IPS-NIHi11 (cell line): ENCODE data around the gene AACS.
"Not testable (repeated sequence)": the region's sequence is repeated elsewhere in the genome, so short reads cannot be mapped to it uniquely, and the experiment has no call there.

ENCODE experiments used
- DNase-seq: peaks from one replicate; pipeline ENCODE4 v3.0.0; 2012; ENCODE audit warnings: mixed read lengths, low spot score

The AACS gene

DNA sequence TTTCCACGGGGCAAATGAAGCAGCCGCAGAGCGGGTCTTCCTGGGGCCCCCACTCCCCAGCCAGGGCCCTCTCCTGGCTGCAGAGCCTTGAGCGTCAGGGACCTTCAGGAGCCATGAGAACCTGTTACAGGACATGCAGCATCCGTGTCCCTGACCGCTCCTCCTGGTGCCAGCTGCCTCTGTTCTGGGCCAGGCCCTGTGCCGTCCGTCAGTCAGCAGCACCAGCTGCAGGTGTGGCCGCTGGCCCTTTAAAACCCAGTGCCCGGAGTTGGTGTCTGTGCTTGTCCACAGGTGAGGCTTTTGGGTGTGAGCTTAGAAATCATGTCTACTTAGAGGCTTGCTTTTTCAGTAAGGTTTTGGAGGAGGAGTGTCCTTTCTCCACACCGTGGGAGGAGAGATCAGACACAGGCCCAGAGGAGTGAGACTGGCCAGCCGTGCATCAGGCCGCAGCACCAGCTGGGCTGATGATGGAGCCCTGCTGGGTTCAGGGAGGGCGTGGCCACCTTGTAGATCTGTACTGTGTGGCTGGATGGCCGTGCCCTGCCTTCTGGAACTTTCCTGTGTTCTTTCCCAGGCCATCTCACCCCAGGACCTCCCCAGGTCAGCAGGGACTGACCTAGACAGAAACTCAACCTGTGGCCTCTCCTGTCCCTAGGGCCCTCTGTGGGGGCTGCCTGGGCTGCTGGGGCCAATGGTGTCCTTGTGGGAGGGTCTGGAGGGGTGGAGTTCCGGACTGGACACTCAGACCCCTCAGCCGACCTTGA is 27.1 kb downstream of the AACS start:
- DNase-seq: no peak

DNA sequence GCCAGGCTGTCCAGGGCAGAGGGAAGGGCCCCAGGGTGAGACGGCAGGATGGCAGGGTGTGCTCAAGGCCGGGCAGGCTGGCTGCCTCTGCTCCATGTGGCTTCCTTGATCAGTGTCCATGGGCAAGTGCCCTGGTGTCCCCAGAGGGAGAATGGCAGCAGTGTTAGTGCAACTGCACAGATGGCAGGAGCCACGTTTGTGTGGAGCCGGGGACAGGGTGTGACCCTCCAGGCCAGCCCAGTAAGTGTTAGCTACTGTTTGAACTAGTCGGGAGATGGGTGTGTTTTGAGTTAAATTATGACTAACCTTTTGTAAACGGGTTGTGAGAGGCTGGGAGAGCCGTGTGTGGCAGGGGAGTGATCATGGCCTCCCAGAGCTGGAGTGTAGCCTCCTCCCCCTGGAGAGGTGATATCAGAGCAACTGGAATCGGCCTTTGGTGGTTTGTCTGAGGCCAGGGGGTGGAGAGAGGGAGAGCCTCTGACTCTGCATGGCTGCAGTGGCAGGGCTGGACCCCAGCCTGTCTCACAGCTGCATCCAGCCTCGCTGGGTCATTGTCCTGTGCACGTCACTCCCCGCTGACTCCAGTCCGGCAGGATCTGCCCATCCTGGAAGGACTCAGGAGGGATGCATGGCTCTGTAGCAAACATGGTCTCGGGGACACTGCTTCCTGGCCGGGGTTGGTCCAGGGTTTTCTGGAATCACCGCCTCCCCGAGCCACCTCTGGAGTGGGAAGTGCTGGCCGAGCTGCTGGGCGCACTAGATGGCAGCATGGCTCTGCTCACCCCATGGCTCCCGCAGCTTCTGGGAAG is 27.8 kb downstream of the AACS start:
- no peak for DNase-seq

DNA sequence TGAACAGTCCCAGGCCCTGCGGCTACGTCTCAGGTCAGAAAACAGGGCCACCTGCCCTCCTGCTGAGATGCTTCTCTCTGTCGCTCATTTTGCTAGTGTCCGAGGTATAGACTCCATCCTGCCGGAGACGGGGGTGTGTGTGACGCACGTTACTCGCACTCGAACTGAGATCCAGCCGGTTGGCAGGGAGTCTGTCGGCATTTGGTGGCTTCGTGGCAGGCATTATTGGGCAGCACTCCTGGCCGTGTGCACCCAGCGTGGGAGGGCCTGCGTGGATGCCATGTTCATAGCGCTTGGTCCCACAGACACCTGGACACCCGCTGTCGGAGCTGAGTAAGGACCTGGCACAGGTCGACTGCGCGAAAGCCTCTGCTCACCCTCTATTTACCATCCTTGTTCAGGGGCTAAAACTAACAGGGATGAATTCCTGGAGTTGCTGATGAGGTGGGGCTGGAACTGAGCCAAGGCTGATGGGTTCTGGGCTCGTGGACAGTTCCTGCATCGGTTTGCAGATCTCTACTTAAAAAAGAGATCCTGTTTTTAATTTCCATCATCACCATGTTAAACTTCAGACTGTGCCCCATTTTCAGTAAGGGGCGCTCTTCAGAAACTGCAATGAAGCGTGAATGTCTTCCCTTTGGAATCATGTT is 28.6 kb downstream of the AACS start:
- DNase-seq: no peak

DNA sequence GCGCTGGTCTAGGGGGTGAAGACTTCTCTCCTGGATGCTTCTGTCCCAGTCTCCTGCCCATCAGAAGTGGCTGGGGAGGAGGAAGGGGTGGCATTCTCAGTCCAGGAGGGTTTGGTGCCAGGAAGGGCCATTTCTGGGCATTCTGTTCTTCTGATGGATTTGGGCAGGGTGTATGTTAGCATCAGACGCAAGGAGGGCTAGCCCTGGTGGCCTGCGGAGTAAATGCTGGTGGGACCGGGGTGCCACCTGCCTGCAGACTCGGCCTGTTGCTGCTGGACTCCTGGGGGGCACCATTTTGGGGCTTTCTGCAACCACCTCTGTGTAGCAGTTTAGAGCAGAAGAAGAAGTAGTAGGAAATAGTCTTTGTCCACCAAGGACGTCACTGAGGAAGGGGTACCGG is 31.7 kb downstream of the AACS start:
- no peak for DNase-seq

DNA sequence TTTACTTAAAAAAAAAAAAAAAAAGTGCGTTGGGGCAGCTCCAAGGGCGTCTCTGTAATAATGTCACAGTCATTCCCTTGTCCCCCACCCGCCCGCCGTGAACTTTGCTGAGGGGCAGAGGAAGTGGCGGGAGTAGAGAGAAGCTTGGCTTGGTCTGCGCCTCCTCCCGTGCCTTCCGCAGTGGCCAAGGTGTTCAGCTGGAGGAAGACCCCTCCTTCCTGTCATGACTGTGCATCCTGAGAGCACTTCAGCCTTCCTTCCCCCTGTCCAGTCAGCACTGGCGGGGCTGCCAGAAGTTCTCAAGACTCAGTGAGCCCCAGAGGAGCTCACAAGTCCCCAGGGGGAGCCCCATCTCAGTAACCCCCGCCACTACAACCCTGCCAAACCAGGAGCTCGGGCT is 32.2 kb downstream of the AACS start:
- DNase-seq: no peak

DNA sequence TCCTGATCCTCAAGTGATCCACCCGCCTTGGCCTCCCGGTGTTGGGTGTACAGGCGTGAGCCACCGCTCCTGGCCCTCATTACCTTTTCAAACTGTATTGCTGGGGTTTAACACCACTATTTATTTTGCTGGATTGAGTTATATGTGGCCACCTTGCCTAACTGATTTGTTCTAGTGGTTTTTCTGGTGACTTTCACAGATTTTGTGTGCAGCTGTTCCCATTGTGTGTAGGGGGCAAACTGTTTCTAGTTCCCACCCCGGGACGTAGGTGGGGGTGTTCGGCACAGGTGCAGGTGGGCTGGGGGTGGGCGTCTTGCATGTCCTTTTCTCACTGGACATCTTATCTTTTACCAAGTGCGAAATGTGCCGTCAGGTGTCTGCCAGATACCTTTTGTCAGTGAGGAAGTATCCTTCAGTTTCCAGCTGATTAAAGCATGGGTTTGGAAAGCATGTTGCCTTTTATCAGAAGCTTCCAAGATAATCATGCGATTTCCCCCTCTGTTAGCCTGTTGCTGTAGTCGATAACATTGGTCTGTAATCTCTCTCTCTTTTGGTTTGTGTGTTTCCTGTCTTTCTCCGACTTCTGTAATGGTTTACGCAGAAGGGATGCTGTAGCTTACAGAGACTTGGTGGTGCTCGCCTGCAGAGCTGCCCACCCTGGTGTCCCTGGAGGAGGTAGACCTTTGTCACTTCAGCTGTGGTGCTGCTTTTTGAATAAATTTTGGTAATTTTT is 33.6 kb downstream of the AACS start:
- DNase-seq: no peak

DNA sequence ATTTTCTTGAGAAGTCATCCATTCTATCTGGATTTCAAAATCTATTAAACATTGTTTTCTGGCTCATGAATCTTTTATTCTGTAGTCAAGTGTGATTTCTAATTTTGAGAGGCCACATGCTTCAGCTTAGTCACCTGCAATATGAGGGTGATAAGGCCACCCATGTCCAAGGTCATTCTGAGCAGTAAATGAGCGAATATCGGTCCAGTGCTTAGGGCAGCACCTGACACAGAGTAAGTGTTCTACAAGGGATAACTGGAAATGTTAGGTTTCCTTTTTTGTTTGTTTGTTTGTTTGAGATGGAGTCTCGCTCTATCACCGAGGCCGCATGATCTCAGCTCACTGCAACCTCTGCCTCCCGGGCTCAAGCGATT is 34.2 kb downstream of the AACS start:
- DNase-seq: no peak

DNA sequence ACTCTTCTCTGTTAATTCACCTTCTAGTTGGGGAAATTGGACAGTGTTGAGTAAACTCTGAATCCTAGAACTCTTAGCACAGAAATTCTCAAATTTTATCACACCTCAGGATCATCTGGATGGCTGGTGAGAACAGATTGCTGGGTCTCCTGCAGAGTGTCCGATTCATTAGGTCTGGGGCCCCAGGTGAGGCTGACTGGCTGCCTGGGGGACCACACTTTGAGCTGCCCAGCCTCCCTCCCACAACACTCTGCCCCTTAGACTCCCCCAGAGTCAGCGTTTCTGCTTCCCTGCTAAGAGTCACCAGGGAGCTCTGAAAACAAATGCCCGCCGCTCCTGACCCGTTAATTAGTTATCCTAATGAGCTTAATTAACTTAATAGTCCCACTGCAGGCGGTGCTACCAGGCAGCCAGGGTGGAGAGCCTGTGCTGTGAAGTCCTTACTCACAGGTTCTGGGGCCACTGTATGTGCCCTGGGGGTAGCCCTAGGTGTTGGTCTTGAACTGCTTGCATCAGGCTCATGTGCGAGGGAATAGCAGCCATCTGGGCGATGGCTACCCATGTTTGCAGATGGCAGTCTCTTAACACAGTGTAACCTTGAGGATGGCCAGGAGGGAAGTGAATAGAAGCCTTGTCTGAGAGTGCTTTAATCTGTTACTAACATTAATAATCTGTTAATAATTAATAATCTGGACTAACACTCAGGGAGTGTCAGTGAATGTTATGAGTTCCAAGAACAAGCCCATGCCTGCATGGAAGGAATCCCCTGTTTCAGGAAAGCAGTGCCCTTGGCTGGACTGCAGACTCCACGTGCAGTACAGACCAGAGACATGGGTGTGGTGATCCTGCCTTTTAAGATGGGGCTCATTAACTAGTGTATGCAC is 35.6 kb downstream of the AACS start:
- no peak for DNase-seq

DNA sequence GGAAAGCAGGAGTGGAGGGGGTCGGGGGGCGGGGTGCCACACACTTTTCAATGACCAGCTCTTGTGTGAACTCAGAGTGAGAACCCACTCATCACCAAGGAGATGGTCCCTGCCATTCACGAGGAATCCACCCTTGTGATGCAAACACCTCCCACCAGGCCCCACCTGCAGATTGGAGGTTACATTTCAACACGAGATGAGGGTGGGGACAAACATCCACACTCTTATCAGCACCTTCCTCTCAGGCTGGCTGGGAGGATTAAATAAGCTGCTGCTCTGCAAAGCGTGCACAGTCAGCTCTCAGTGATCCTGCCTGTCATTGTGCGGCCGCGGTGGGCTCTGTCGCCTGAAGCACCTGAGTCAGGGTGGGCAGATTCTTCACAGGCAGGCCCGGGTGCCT is 39.7 kb downstream of the AACS start:
- no peak for DNase-seq

DNA sequence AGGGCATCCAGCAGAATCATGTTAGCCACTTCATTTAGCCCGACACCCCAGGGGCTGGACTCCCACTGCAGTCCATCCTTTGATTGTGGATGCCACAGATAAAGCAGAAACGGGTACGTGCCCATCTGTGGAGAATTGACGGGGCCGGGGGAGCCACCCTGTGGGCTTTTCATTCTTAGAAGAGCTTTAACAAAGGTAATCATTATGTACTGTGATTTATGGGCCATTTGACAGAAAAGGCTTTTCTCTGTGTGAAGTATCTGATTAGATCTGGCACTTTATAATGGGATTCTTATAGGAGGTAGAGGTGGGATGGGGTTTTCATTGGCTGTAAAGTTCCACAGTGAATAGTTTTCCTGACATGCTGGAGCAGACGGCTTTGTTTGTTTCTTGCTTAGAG is 40.4 kb downstream of the AACS start:
- DNase-seq: no peak

DNA sequence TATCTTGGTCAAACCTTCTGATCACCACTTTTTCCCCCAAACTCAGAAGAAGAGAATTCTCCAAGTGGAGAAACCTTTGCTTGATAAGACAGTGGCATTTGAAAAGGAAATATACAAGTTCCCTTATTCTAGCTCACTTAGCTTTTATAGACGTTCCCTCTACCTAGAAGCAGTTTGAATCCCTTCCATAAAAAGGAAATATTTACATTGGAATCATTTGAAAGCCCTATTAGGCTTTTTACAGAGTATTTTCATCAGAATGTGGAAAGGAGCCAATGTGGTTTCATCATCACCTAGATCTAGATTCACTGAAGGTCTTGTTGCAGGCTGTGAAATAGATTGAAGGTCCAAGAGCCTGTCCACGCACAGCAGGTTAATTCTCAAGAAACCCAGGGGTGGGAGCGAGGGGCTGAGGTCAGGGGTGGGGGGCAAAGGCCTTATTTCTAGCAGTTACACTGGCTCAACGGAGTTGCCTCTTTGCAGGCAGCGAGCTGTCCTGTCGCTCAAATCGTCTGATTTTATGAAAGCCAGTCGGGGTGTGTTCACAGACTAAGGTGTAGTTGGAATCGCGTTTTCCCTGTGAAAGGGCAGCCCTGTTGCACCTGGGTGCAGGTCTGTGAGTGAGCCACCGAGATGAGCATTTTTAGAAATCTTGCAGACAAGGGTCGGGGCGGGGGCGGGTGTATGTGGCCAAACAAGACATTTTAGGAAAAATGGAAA is 45.6 kb downstream of the AACS start:
- DNase-seq: no peak

DNA sequence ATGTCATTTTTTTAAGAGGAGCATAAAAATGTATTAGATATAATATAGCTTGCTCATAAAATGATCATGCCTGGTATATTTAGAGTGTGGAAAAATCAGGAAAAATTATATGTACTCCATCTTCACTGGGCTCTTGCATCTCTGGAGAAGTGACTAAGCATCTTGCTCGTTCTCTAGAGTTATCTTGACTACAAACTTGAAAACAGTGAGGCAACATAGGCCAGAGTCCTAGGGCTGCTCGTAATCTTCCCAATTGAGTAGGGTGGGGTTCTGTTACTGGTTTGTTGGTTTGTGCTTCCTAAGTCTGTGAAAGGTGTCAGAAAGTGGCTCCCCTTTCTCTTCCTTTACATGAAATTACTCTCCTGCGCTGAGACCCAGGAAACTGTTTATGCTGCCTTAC is 46.2 kb downstream of the AACS start:
- no peak for DNase-seq

DNA sequence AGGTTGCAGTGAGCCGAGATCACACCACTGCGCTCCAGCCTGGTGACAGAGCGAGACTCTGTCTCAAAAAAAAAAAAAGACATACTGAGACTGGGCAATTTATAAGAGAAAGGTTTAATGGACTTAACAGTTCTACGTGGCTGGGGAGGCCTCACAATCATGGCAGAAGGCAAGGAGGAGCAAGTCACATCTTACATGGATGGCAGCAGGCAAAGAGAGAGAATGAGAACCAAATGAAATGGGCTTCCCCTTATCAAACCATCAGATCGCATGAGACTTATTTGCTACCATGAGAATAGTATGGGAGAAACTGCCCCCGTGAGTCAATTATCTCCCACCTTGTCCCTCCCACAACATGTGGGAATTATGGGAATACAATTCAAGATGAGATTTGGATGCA is 47.4 kb downstream of the AACS start:
- not testable (repeated sequence) for DNase-seq

DNA sequence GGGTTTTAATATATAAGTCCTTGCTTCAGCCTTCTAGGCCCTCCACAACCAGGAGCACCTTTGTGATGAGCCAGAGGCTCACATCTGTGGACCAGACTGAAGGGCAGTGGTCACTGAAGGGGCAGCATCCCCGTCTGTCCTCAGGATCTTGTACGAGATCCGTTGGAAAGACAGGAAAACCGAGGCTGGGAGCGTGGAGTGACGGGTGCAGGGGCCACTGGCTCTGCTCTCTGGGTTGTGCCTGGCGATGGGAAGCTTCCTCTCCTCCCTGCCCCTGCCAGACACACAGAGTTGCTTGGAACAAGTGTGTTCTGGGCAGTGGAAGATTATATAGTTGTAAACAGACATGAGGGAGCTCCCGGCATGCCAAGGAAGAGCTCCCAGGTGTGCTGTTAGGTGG is 48.0 kb downstream of the AACS start:
- DNase-seq: no peak

DNA sequence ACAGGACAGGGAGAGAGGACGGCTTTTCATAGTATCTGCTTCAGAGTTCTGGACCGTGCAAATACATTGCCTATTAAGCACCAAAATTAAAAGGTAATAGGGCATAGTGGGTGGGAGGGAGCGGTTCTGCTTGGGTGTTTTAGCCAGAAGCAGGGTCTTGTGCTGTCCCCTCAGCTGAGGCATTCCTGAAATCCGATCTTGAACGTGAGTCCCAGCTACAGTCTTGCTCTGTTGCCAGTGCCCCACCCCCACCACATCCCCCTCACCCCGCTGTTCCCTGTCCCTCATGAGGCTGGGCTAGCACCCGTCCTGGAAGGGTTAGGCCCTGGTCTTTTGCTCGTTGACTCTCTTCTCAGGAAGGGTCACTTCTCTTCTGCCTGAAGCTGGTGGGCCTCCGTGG is 48.6 kb downstream of the AACS start:
- DNase-seq: no peak

DNA sequence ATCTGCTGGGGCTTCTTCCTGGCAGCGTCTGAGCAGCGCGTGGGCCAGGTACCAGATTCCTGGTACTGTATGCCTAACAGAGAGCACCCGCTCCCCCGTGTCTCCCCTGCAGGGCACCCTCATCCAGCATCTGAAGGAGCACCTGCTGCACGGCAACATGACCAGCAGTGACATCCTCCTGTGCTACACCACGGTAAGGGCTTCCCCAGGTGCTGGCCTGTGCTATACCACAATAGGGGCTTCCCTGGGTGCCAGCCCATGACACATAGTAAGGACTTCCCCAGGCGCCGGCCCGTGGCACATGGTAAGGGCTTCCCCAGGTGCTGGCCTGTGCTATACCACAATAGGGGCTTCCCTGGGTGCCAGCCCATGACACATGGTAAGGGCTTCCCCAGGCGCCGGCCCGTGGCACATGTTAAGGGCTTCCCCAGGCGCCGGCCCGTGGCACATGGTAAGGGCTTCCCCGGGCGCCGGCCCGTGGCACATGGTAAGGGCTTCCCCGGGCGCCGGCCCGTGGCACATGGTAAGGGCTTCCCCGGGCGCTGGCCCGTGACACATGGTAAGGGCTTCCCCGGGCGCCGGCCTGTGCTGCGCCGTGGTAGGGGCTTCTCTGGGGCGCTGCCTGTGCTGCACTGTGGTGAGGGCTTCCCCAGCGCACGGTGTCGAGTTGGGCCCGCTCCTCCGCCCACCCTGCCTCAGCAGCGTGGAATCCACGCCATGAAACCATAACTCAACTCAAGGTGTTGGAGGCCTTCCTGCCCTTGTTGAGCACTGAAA is 49.3 kb downstream of the AACS start:
- DNase-seq: no peak

DNA sequence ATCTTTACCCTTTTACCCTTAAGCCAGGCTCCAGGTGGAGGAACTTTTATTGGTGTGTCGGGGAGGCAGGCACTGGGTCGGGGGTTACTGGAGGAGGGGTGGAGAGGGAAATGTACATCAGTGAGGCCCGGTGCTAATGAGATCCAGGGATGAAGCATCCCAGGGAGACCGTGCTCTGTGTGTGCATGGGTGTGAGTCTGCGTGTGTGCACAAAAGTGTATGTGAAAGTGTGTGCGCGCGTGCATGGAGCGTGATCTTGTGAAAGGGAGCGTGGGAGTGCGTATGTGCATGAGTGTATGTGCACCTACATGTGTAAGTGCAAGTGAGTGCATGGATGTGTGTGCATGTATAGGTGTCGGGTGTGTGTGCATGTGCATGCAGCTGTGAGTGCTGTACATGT is 55.3 kb downstream of the AACS start:
- DNase-seq: no peak

DNA sequence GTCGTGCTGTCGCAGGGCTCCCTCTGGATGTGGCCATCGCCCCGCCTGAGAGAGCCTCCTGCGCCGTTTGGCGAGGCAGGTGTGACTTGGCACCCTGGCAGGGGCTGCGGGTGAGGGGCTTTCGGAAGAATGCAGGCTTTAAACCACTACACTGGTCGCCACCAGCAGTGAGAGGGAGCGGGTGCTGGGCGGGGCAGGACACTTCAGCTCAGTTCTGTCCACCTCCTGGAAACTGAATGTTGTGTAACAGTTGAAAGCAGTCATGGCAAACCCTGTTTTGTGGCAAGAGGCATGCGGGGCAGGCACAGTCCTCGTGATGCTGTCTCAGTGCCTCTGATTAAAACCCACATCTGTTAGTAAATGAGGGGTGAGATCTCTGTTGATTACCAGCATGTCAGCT is 55.9 kb downstream of the AACS start:
- no peak for DNase-seq

DNA sequence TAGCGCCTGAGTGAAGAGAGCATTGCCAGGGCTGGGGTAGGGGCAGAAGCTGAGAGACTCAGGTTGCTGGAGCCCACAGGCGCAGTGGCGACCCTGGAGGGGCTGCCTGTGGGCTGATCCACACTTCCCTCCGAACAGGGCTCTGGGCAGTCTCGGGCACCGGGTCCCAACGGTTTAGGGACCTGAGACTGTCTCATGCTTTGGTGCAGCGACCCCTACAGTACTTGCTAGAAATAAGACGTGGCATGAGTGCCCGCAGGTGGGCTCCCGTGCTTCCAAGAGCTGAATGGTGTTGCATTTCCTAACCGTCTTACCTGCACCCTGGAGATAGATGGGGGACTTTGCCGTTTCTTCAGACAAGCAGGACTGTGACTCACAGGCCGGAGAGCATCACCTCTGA is 57.4 kb downstream of the AACS start:
- peak; percentile 42 for DNase-seq
